HUES6 (cell line): Measurements from ENCODE around the gene SORT1.

ENCODE experiments used
- H3K27ac ChIP-seq: 2 replicates; pipeline ENCODE4 v1.7.0; 2013; ENCODE audit warnings: low read depth, mild to moderate bottlenecking, low read length, inconsistent platforms
- H3K27me3 ChIP-seq: 2 replicates; pipeline ENCODE4 v1.6.1; 2013; ENCODE audit warnings: low read length; ENCODE audit not compliant: control insufficient read depth, insufficient read depth
- H3K36me3 ChIP-seq: 2 replicates; pipeline ENCODE4 v1.6.1; 2013; ENCODE audit warnings: low read length; ENCODE audit not compliant: control insufficient read depth, insufficient read depth
- H3K4me1 ChIP-seq: 2 replicates; pipeline ENCODE4 v1.6.1; 2013; ENCODE audit warnings: low read length; ENCODE audit not compliant: control insufficient read depth, insufficient read depth
- H3K4me3 ChIP-seq: 2 replicates; pipeline ENCODE4 v1.5.1; 2013; ENCODE audit warnings: low read depth, low read length
- H3K9ac ChIP-seq: one replicate; pipeline ENCODE4 v1.6.1; 2013; ENCODE audit warnings: mild to moderate bottlenecking, low read length
- H3K9me3 ChIP-seq: 2 replicates; pipeline ENCODE4 v1.6.1; 2013; ENCODE audit warnings: low read depth, low read length; ENCODE audit not compliant: control insufficient read depth, insufficient read depth

Gene SORT1

GRCh38 chr1:109272021-109272799 lies 125.5 kb downstream of the SORT1 start:
- Histone ChIP-seq H3K9ac (no peak overlapping the region), H3K9me3 (no peaks in the 10 kb centered on the region), H3K27me3 (no peaks in the 10 kb centered on the region), H3K4me1 (peaks cover 27% of the 10 kb centered on the region), H3K4me3 (no peak overlapping the region), H3K36me3 (peaks cover 39% of the 10 kb centered on the region), H3K27ac (no peak overlapping the region)

GRCh38 chr1:109271458-109271857 lies 126.3 kb downstream of the SORT1 start:
- Histone ChIP-seq H3K9me3 (no peaks in the 10 kb centered on the region), H3K27ac (no peak overlapping the region), H3K27me3 (no peaks in the 10 kb centered on the region), H3K9ac (no peak overlapping the region), H3K36me3 (peaks cover 39% of the 10 kb centered on the region), H3K4me3 (no peak overlapping the region), H3K4me1 (peaks cover 25% of the 10 kb centered on the region)

- Histone ChIP-seq H3K36me3 (peaks cover 39% of the 10 kb centered on the region), H3K9me3 (no peaks in the 10 kb centered on the region), H3K4me1 (peaks cover 23% of the 10 kb centered on the region), H3K4me3 (no peak overlapping the region), H3K27ac (no peak overlapping the region), H3K27me3 (no peaks in the 10 kb centered on the region), H3K9ac (no peak overlapping the region)
Measured at GRCh38 chr1:109270623-109271317, 126.9 kb downstream of the SORT1 start.

GRCh38 chr1:109269981-109270622 lies 127.6 kb downstream of the SORT1 start:
- Histone ChIP-seq H3K27me3 (no peaks in the 10 kb centered on the region), H3K4me1 (peaks cover 16% of the 10 kb centered on the region), H3K4me3 (no peak overlapping the region), H3K9me3 (no peaks in the 10 kb centered on the region), H3K36me3 (peaks cover 46% of the 10 kb centered on the region), H3K9ac (no peak overlapping the region), H3K27ac (no peak overlapping the region)

GRCh38 chr1:109269212-109269980 lies 128.3 kb downstream of the SORT1 start:
- no peaks in the 10 kb centered on the region for H3K9me3 ChIP-seq
- no peak overlapping the region for H3K27ac ChIP-seq
- peaks cover 9% of the 10 kb centered on the region for H3K4me1 ChIP-seq
- H3K27me3 ChIP-seq: no peaks in the 10 kb centered on the region
- H3K4me3 ChIP-seq: no peak overlapping the region
- peaks cover 53% of the 10 kb centered on the region for H3K36me3 ChIP-seq
- no peak overlapping the region for H3K9ac ChIP-seq

- Histone ChIP-seq H3K9ac (no peak overlapping the region), H3K36me3 (peaks cover 54% of the 10 kb centered on the region), H3K27ac (no peak overlapping the region), H3K9me3 (no peaks in the 10 kb centered on the region), H3K4me1 (peaks cover 1% of the 10 kb centered on the region), H3K27me3 (no peaks in the 10 kb centered on the region), H3K4me3 (no peak overlapping the region)
Measured at GRCh38 chr1:109268431-109269211, 129.1 kb downstream of the SORT1 start.

GRCh38 chr1:109267743-109268300 lies 129.9 kb downstream of the SORT1 start:
- Histone ChIP-seq H3K9ac (no peak overlapping the region), H3K27me3 (no peaks in the 10 kb centered on the region), H3K27ac (no peak overlapping the region), H3K36me3 (peaks cover 53% of the 10 kb centered on the region), H3K4me3 (no peak overlapping the region), H3K4me1 (peaks cover 6% of the 10 kb centered on the region; the same call in 1 of the 2 replicates), H3K9me3 (no peaks in the 10 kb centered on the region)

- H3K27me3 ChIP-seq: no peaks in the 10 kb centered on the region
- H3K36me3 ChIP-seq: peaks cover 50% of the 10 kb centered on the region
- no peak overlapping the region for H3K9ac ChIP-seq
- H3K4me1 ChIP-seq: 0 out of 2 replicates have a peak, but pooled peaks cover 6% of the 10 kb centered on the region
- no peak overlapping the region for H3K27ac ChIP-seq
- no peaks in the 10 kb centered on the region for H3K9me3 ChIP-seq
- H3K4me3 ChIP-seq: no peak overlapping the region
Measured at GRCh38 chr1:109266965-109267364, 130.8 kb downstream of the SORT1 start.

- Histone ChIP-seq H3K36me3 (peaks cover 50% of the 10 kb centered on the region), H3K9ac (no peak overlapping the region), H3K4me3 (no peak overlapping the region)
Measured at GRCh38 chr1:109265741-109266330, 131.9 kb downstream of the SORT1 start.

More at GRCh38 chr1:109265741-109266330, 131.9 kb downstream of the SORT1 start:
- no peaks in the 10 kb centered on the region for H3K27me3 ChIP-seq
- H3K4me1 ChIP-seq: 0 out of 2 replicates have a peak, but pooled peaks cover 6% of the 10 kb centered on the region
- H3K27ac ChIP-seq: no peak overlapping the region
- H3K9me3 ChIP-seq: no peaks in the 10 kb centered on the region
